RPMI7951 (cell line): ENCODE measurements around the gene NUDT19. TPM values are rescaled to one million over a fixed set of nuclear protein-coding genes. Genes with fewer than 3 reads are reported as not detected.
"Not testable (repeated sequence)": the region's sequence is repeated elsewhere in the genome, so short reads cannot be mapped to it uniquely, and the experiment has no call there.

Source experiments
- DNase-seq: peaks from one replicate; pipeline ENCODE4 v3.0.0-alpha.2; 2012; ENCODE audit warnings: low read depth
- total RNA-seq: library from RNA; depleted of rRNA; stranded (reverse); fragments of >200 nt; shearing (Covaris generic); gene quantifications from 2 replicates; pipeline ENCODE4 v1.2.3, GENCODE V29; 2014

Gene NUDT19
- total RNA-seq, 1 experiment from 2014 or later: 12.3 TPM

DNA sequence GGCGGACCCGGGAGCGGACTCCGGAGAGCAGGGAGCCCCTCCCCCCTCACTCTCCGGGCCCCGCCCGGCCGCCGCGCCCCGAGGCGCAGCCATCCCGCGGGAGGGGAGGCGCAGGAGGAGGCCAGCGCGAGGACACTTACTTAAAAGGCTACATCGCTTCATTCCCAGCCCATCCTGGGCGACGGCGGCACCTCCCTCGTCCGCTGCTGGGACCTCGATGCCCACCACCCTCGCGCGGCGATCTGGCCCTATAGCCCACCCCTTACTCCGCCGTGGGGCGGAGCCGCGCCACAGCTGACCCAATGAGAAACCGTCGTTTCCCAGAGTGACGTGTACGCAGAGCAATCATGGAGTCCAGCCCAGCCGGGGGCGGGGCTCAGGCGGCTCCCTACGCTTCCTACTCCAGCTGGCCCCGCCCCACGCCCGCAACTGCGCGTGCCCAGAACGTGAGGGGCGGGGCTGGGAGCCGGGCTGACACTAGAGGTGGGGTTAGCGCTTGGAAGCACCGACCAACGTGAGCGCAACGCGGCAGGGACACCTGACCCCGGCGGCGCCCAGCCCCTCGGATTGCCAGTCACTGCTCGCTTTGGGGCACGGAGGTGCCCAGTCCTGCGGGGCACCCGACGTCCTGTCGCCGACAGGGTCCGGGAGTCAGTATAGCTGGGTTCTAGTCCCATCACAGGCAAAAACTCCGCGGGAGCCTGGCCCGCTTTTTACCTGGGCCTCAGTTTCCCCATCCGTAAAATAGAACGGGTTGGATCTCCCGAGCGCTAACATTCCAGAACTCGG, 16.5 kb upstream of the NUDT19 start, which contains the start of gene ANKRD27:
ANKRD27 (minus strand) TSS at position 250 of the 789 bp plus-strand sequence. CDS start 16,165 bp downstream, outside the sequence.
- peak; percentile 97 for DNase-seq

DNA sequence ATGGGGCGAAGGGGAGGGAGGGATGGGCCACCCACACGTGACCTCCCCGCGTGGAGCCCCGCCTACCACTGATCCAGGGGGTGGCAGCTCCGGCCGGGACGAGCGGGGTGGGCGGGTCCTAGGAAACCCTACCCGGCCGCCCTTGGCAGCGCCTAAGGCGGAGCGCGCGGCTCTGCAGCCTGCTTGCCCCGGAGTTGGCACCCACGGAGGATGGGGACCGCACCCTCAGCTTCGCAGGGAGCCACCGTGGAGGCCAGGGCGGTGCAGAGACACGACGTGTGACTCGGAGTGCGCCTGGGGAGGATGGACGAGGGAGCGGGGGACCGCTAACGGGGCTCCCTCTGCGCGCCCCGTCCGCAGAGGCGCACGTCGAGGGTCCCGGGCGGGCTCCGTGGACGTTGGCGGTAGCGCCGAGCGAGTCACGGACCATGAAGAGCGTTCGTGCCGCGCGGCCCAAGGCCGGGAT, 15.9 kb upstream of the NUDT19 start, which contains the start of gene RGS9BP:
RGS9BP (plus strand) TSS at position 129 of the 466 bp plus-strand sequence. CDS start 416 bp downstream, outside the sequence.
- DNase-seq: peak; percentile 77

DNA sequence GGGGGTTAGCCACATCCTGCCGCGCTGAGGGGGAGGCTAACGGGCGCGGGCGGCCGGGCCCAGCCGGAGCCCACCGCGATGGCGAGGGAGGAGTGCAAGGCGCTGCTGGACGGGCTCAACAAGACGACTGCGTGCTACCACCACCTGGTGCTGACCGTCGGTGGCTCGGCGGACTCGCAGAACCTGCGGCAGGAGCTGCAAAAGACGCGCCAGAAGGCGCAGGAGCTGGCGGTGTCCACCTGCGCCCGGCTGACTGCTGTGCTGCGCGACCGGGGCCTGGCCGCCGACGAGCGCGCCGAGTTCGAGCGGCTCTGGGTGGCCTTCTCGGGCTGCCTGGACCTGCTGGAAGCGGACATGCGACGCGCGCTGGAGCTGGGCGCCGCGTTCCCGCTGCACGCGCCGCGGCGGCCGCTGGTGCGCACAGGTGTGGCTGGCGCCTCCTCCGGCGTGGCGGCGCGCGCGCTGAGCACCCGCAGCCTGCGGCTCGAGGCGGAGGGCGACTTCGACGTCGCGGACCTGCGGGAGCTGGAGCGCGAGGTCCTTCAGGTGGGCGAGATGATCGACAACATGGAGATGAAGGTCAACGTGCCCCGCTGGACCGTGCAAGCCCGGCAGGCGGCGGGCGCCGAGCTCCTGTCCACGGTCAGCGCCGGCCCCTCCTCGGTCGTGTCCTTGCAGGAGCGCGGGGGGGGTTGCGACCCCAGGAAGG, 15.3 kb upstream of the NUDT19 start:
- DNase-seq: no peak

DNA sequence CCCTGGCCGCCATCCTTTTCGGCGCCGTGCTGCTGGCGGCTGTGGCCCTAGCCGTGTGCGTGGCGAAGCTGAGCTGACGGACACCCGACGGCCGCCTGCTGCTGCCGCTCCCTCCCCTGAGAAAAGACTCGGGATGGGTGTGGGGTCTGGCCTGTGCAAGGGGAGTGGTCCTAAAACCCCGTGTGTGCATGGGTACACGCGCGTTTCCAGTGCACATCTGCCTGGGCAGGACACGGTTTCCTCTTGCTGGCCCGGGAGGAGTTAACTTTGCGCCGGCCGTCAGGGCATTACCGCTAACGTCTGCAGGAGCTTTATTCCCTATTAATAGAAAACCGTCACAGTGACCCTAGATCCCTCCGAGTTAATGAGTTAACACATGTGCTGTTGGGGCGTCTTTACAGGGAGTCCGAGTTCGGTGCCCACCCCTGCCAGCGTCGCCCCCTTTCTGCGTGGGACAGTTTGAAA, 14.7 kb upstream of the NUDT19 start:
- DNase-seq: no peak

DNA sequence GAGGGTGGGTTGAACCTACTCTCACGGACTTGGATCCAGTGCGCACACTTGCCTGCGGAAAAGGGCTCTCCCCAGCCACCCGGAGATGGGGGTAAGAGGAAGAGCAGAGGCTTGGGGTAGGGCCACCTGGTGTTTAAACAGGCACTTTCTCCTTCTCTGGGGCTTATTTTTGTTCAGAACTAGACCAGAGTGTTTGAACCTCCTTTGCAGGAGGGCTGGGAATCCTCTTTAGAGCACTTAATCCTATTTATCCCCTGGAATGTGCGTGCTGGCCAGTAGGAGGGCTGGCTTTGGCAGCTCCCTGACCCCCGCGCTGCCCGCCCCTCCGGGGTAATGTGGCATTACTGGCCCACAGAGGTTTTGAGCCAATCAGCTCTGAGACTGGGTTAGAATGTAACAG, 14.0 kb upstream of the NUDT19 start:
- no peak for DNase-seq

DNA sequence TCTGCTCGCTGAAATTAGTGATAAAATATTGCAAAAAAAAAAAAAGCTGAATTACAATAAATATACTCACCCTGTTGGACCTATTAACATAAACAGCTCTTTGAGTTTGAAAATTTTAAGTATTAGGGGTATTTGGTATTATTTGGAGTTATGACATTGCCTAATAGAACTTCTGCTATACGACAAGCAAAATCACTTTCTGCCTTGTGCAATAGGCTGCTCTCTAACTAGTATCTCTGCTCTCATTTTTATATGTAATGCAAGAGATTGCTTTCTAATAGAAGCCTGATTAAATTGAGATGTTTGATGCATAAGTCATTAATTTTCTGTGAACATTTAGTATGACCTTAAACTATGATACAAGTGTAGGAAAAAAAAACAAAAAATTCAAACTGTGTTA, 10.6 kb upstream of the NUDT19 start:
- DNase-seq: no peak

DNA sequence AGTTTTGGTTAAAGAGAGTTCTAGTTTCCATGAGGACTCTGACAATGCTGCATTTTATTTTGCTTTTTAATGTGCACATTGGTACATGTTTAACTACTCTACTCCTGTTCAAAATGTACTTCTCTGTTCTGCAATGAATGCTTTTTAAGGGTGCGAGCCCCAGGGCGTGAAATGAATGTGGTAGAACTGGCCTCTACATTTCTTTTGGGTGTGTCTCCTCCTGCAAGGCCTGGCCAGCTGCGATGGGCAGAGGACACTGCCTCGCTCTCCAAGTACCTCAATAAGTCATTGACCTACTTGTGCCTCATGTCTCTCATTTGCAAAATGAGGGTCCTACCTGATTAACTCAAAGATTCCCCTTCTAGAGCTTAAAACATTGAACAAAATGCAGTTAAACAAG, 9.3 kb upstream of the NUDT19 start:
- DNase-seq: no peak

DNA sequence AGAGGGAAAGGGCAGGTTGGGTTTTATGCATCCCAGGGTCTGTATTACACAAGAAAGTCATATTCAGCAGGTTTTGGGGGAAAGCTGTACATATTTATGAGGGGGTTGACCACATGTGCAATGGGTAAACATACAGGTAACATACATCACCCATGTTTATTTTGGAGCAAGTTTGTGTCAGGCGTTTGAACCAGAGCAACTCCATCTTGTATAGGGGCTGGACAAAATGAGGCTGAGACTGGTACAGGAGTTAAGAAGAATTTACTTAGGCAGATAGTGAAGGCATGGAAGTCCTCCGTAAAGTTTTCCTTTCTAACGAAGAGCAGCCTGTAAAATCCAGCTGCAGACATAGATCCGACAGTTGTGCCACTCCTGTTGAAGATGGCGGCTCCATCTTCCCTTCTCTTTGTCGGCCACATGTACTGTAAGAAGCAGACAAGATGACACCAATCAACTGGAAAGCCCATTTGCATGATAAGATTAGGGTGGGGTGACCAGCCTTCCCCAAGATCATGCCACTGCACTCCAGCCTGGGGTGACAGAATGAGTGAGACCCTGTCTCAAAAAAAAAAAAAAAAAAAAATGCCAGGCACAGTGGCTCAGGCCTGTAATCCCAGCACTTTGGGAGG, 4.7 kb upstream of the NUDT19 start:
- no peak for DNase-seq

DNA sequence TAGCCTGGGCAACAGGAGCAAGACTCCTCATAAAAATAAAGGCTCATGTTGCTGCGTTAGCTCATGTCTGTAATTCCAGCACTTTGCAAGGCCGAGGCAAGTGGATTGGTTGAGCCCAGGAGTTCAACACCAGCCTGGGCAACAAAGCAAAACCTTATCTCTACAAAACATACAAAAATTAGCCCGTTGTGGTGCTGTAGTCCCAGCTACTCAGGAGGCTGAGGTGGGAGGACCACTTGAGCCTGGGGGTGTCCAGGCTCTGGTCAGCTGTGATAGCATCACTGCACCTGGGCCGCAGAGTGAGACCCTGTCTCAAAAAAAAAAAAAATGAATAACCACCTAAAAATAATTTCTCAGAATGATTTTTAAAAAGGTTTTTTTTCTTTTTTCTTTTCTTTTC, 3.9 kb upstream of the NUDT19 start:
- DNase-seq: no peak

DNA sequence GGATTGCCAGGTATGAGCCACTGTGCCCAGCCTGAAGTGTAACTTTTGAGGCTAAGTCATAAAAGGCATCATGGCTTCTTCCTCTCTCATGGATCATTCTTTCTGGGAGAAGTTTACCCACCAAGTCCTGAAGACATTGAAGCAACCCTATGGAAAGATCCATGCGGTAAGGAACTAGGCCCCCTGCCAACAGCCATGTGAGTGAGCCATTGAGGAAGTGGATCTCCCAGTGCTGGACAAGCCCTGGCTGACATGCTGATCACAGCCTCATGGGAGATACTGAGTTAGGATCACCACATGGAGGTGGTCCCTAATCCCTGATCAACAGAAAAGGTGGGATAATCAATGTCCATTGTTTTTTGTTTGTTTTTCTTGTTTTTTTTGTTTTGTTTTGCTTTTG, 3.3 kb upstream of the NUDT19 start:
- DNase-seq: no peak

DNA sequence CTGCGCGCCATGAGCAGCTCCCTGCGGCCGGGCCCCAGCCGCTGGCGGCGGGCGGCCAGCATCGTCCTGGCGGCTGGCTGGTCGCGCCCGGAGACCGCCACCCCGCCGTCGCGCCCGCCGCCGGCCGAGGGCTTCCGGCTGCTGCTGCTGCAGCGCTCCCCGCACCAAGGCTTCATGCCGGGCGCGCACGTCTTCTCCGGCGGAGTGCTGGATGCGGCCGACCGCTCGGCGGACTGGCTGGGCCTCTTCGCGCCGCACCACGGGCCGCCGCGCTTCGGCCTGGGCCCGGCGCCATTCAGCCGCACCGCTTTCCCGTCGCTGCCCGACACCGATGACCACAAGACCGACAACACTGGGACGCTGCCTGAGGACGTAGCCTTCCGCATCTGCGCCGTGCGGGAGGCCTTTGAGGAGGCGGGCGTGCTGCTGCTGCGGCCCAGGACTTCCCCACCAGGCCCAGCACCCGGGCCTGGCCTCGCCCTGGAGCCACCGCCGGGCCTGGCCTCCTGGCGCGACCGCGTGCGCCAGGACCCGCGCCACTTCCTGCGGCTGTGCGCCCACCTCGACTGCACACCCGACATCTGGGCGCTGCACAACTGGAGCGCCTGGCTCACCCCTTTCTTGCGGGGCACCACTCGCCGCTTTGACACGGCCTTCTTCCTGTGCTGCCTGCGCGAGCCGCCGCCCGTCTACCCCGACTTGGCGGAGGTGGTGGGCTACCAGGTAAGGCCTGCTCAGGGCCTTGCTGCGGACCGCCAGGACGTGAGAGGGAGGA, 518 bp downstream of the NUDT19 start:
- DNase-seq: peak; percentile 77

DNA sequence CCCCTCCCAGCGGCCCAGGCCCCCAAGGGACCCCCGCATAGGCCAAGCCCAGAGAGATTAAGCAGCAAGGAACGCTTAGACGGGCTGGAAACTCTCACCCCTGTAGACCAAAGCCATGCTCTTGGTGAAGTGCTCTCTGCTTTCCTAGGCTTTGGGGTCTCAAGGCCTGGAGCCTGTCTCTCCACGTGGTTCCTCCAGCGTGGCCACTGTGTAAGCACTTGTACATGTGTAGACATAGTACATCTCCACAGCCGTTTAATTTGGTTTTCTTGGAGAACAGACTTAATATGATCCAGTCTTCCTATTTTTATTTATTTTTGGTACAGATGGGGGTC, 1.1 kb downstream of the NUDT19 start:
- DNase-seq: no peak

DNA sequence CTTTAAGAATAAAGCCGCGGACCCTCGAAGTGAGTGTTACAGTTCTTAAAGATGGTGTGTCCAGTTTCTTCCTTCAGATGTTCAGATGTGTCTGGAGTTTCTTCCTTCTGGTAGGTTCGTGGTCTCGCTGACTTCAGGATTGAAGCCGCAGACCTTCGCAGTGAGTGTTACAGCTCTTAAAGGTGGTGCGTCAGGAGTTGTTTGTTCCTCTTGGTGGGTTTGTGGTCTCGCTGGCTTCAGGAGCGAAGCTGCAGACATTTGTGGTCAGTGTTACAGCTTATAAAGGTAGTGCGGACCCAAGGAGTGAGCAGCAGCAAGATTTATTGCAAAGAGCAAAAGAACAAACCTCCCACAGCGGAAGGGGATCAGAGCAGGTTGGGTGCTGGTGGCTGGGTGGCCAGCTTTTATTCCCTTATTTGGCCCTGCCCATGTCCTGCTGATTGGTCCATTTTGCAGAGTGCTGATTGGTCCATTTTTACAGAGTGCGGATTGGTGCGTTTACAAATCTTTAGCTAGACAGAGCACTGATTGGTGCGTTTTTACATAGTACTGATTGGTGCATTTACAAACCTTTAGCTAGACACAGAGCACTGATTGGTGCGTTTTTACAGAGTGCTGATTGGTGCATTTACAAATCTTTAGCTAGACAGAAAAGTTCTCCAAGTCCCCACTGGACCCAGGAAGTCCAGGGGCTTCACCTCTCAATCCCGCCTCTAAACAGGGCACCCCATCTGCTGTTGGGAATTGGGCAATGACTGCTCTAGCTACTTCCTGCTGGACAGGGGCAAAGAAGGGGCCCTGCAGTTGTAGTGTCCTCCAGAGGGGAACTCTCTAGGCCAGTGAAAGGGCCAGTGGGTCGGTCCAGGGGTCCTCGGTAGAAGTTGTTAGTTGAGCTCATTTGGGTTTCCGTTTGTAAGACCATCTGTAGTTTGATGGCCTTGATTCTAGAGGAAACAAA, 1.8 kb downstream of the NUDT19 start:
- DNase-seq: peak; percentile 32

DNA sequence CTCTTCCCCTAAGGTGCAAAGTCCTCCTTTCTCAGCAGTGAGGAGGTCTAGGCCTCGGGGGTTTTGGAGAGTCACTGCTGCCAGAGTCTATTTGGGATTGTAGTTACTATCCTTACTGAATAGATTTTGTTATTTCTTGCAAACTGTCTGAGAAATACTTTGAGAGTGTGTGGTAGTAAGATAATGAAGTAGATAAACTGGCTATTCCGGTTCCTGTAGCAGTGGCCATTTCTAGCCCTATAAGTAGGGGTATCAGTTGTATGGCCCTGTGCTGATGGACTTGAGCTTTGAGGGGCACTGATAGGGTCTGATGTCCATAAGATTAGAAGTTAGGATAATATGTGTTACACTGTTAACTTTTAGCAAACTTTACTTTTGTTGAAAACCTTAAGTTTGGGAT, 2.7 kb downstream of the NUDT19 start:
- DNase-seq: not testable (repeated sequence)

DNA sequence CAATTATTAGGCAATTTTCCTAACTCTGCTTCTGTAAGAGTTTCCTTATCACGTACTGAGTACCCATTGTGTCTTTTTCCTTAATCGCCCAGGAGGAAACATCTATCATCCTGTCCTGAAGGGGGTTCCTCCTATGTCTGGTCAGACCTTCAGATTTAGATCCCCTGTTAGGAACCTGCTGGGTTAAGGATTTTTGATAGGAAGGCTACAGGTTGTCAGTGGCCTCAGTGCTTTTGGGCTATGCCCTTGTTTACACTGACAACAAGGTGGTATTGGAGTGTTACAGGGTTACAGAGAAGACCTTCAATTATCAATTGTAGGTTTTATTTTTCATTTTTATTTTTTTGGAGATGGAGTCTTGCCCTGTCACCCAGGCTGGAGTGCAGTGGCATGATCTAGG, 3.2 kb downstream of the NUDT19 start:
- DNase-seq: not testable (repeated sequence)

DNA sequence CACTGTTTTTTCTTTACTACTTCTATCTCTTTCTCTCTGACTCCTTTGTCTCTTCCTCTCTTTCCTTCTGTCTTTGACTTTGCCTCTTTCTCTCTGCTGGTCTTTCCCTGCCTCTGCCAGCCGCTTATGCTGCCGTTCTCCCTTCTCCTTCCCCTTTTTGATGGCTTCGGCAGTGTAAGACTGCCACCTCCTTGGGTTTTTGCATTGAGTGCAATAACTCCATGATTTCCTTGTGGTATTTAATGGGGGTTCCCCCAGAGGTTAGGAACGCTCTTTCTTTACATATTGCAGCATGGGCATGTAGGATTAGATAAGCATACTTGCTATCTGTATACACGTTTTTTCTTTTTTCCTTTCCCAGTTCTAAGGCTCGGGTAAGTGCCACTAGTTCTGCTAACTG, 3.9 kb downstream of the NUDT19 start:
- not testable (repeated sequence) for DNase-seq

DNA sequence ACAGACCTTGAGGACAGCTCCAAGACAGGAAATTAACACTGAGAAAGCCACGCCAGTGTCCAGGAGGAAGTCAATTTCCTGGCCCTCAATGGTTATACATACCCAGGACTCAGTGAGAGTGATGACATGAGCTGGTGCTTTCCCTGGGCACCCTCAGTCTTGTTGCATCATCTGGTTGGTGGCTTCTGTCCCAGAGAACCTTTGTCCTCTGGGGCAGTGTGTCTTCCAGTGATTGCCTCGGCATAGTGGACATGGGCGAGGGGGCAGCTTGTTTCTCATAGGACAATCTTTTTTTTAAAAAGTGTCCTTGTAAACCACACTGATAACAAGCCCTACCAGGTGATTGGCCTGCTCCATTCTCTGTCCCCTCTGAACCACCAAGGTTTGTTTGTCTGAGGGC, 5.2 kb downstream of the NUDT19 start:
- not testable (repeated sequence) for DNase-seq

DNA sequence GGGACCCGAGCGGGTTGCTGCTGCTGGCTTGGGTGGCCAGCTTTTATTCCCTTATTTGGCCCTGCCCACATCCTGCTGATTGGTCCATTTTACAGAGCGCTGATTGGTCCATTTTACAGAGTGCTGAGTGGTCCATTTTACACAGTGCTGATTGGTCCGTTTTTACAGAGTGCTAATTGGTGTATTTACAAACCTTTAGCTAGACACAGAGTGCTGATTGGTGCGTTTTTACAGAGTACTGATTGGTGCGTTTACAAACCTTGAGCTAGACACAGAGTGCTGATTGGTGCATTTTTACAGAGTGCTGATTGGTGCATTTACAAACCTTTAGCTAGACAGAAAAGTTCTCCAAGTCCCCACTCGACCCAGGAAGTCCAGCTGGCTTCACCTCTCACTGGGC, 8.5 kb downstream of the NUDT19 start:
- DNase-seq: not testable (repeated sequence)

DNA sequence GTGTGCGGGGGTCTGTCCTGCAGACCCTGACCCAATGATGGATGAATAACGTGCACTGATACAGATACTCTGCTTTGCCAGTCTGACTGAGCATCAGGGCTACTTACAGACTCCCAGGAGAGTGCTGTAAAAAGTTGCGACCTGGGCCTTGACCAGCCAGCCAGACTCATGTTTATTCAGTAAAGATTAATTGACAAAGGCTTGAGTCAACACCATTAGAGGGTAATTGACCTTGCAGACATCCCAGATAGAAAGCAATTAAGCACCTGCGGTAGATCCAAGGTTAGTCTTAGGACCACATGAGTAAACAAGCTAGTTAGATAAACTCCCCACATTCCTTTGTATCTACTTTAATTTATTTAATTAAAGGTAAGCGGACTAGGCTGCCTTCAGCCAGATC, 10.4 kb downstream of the NUDT19 start:
- no peak for DNase-seq

DNA sequence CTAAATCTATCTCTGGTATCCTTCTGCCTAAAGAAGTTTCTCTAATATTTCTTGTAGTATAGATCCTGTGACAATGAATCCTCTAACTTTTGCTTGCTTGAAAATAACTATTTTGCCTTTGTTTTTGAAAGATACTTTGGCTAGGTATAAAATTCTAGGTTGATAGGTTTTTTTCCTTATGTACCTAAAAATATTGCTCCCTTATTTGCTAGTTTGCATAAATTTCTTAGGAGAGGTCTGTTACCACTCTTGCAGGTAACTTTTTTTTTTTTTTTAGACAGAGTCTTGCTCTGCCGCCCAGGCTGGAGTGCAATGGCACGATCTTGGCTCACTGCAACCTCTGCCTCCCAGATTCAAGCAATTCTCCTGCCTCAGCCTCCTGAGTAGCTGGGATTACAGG, 12.4 kb downstream of the NUDT19 start:
- not testable (repeated sequence) for DNase-seq
